ENCODE results near the gene PRICKLE4.

Gene PRICKLE4

DNA sequence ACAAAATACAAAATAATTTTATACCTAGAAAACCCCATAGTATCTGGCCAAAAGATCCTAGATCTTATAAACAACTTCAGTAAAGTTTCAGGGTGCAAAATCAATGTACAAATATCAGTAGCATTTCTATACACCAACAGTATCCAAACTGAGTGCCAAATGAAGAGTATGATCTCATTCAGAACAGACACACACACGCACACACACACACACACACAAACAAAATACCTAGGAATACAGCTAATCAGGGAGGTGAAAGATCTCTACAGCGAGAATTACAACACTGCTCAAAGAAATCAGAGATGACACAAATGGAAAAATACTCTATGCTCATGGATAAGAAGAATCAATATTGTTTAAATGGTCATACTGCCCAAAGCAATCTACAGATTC, 56.1 kb downstream of the PRICKLE4 start:
- Histone ChIP-seq H3K4me1 (ENCODE audit: control insufficient read depth in 5 of 5, insufficient read depth in 5 of 5, low read length in 5 of 5) (no peaks in the 10 kb centered on the region), H3K36me3 (ENCODE audit: control insufficient read depth in 5 of 5, insufficient read depth in 5 of 5, low read length in 5 of 5) (no peaks in the 10 kb centered on the region), H3K27me3 (ENCODE audit: control insufficient read depth in 5 of 5, insufficient read depth in 4 of 5, low read length in 5 of 5) (no peaks in the 10 kb centered on the region), H3K27ac (ENCODE audit: low read depth, low read length) (no peak overlapping the region), H3K4me3 (ENCODE audit: low read depth in 1 of 5, low read length in 5 of 5) (no peak overlapping the region), H3K9ac (ENCODE audit: low read length in 5 of 5) (no peak overlapping the region), H3K9me3 (ENCODE audit: control insufficient read depth in 5 of 5, low read length in 5 of 5) (no peaks in the 10 kb centered on the region)

Data from subcutaneous abdominal adipose tissue (tissue), 5 donors.